Measurements from ENCODE around the gene NAP1L4.

GRCh38 chr11:2901196-2901796 is 90.8 kb downstream of the NAP1L4 start:
- TF ChIP-seq CTCF (IDR thresholded peaks at IDR 0.05 in 2 of 3, conservative IDR thresholded peaks at IDR 0.05 in 1 of 3; ENCODE audit: borderline replicate concordance in 1 of 3, insufficient read depth in 1 of 3, low read depth in 2 of 3, low read length in 2 of 3) (no peak), EZH2 (IDR thresholded peaks at IDR 0.05) (no peak), TCF7L2 (IDR thresholded peaks at IDR 0.05; ENCODE audit: borderline replicate concordance, extremely low read depth, insufficient read depth, insufficient read length) (no peak), POLR2AphosphoS5 (IDR thresholded peaks at IDR 0.05; ENCODE audit: low read depth, low read length) (no peak), POLR2A (IDR thresholded peaks at IDR 0.05; ENCODE audit: borderline replicate concordance, extremely low read depth, insufficient read depth, insufficient read length) (no peak), SIN3A (IDR thresholded peaks at IDR 0.05; ENCODE audit: low read depth) (no peak), SP1 (IDR thresholded peaks at IDR 0.05; ENCODE audit: low read depth) (no peak), ZBTB33 (IDR thresholded peaks at IDR 0.05; ENCODE audit: extremely low read depth, insufficient replicate concordance, low read length) (no peak), REST (IDR thresholded peaks at IDR 0.05; ENCODE audit: low read depth) (no peak), FOSL1 (IDR thresholded peaks at IDR 0.05; ENCODE audit: low read depth) (no peak), ZNF274 (IDR thresholded peaks at IDR 0.05; ENCODE audit: low read depth, low read length) (no peak), EGR1 (IDR thresholded peaks at IDR 0.05; ENCODE audit: low read depth) (no peak), RAD21 (IDR thresholded peaks at IDR 0.05; ENCODE audit: low read depth) (no peak)

All from HCT116 (cell line).